ENCODE data around the gene SMC1A.

The SMC1A gene

GRCh38 chrX:53435997-53436396 is 13.5 kb upstream of the SMC1A start:
- ChIA-PET CTCF (interaction anchor here (0.6 to 5.4 kb wide), 18 partner anchors 10 to 264 kb away, joined by 3 to 87 read pairs (median 4); partner anchors contain the start of genes RIBC1 and SMC1A), POLR2A (interaction anchor here (1.0 to 3.6 kb wide), 3 partner anchors 9 to 119 kb away, joined by 3 to 29 read pairs (median 6); partner anchors contain the start of genes RIBC1 and SMC1A)
- H3K4me1 ChIP-seq (ENCODE audit: control insufficient read depth, insufficient read depth, low read length): peaks cover 3% of the 10 kb centered on the region; the same call in 1 of the 2 replicates

GRCh38 chrX:53433651-53434639 is 11.5 kb upstream of the SMC1A start, which contains the start of gene HSD17B10:
Gene HSD17B10 (minus strand): TSS chrX:53434370. CDS start chrX:53434345, 25 bp downstream.
- Histone ChIP-seq H3K27ac (ENCODE audit: extremely low read depth, low read depth, low read length) (peak within 1 kb of the TSS; percentile 38; the same call in 1 of the 2 replicates), H3K36me3 (ENCODE audit: control insufficient read depth in 2 of 2, insufficient read depth in 1 of 2, low read length in 2 of 2) (peaks cover 0 to 35% of the 10 kb centered on the region in 2 experiments; a peak in 2 of 3 replicates), H3K4me3 (ENCODE audit: low read depth, low read length) (peak within 1 kb of the TSS; percentile 63), H3K4me1 (ENCODE audit: control insufficient read depth, insufficient read depth, low read length) (no peaks in the 10 kb centered on the region), H3K9me3 (ENCODE audit: control insufficient read depth, insufficient read depth, low read depth, low read length) (no peaks in the 10 kb centered on the region)
- ChIA-PET CTCF (interaction anchor here (0.8 to 5.4 kb wide), 6 partner anchors 9 to 121 kb away, joined by 4 to 87 read pairs (median 12); partner anchors contain the start of genes RIBC1 and SMC1A), POLR2A (interaction anchor here (0.5 to 3.8 kb wide), 3 partner anchors 11 to 523 kb away, joined by 3 to 35 read pairs (median 3); partner anchors contain the start of genes RIBC1 and SMC1A)
- TF ChIP-seq GLIS1 (tag by site-specific recombination; IDR thresholded peaks at IDR 0.05): peak; percentile 63
- no peak for TF ChIP-seq ZNF521 (tag by site-specific recombination; IDR thresholded peaks at IDR 0.05)
- no peak for TF ChIP-seq ZNF707 (tag by site-specific recombination; IDR thresholded peaks at IDR 0.05)
- peak; percentile 74 for TF ChIP-seq ZXDB (tag by site-specific recombination; IDR thresholded peaks at IDR 0.05)
- TF ChIP-seq SP3 (tag by site-specific recombination; IDR thresholded peaks at IDR 0.05): peak; percentile 86
- no peak for TF ChIP-seq ZNF184 (tag by site-specific recombination; IDR thresholded peaks at IDR 0.05)
- 0 out of 2 replicates have a peak, but pooled peaks have one; percentile 14 for TF ChIP-seq SCRT2 (tag by site-specific recombination; IDR thresholded peaks at IDR 0.05)
- no peak for TF ChIP-seq TSHZ1 (tag by site-specific recombination; IDR thresholded peaks at IDR 0.05; ENCODE audit: borderline replicate concordance)
- TF ChIP-seq, protein P1, sequence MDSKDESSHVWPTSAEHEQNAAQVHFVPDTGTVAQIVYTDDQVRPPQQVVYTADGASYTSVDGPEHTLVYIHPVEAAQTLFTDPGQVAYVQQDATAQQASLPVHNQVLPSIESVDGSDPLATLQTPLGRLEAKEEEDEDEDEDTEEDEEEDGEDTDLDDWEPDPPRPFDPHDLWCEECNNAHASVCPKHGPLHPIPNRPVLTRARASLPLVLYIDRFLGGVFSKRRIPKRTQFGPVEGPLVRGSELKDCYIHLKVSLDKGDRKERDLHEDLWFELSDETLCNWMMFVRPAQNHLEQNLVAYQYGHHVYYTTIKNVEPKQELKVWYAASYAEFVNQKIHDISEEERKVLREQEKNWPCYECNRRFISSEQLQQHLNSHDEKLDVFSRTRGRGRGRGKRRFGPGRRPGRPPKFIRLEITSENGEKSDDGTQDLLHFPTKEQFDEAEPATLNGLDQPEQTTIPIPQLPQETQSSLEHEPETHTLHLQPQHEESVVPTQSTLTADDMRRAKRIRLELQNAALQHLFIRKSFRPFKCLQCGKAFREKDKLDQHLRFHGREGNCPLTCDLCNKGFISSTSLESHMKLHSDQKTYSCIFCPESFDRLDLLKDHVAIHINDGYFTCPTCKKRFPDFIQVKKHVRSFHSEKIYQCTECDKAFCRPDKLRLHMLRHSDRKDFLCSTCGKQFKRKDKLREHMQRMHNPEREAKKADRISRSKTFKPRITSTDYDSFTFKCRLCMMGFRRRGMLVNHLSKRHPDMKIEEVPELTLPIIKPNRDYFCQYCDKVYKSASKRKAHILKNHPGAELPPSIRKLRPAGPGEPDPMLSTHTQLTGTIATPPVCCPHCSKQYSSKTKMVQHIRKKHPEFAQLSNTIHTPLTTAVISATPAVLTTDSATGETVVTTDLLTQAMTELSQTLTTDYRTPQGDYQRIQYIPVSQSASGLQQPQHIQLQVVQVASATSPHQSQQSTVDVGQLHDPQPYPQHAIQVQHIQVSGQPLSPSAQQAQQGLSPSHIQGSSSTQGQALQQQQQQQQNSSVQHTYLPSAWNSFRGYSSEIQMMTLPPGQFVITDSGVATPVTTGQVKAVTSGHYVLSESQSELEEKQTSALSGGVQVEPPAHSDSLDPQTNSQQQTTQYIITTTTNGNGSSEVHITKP (tag by site-specific recombination; IDR thresholded peaks at IDR 0.05): peak; percentile 72
- TF ChIP-seq ZNF624 (tag by site-specific recombination; IDR thresholded peaks at IDR 0.05): no peak
- no peak for TF ChIP-seq ZFP37 (tag by site-specific recombination; IDR thresholded peaks at IDR 0.05)

More at GRCh38 chrX:53435997-53436396, 13.5 kb upstream of the SMC1A start:
- TF ChIP-seq ZNF660 (tag by site-specific recombination; IDR thresholded peaks at IDR 0.05) (peak; percentile 21; the same call in 1 of the 2 replicates), ZNF302 (tag by site-specific recombination; IDR thresholded peaks at IDR 0.05; ENCODE audit: low read depth) (no peak), ZNF37A (tag by site-specific recombination; IDR thresholded peaks at IDR 0.05) (no peak), ZNF624 (tag by site-specific recombination; IDR thresholded peaks at IDR 0.05) (no peak), ZSCAN5A (tag by site-specific recombination; IDR thresholded peaks at IDR 0.05) (no peak), ZFP3 (tag by site-specific recombination; IDR thresholded peaks at IDR 0.05; ENCODE audit: low read depth) (no peak), ZBTB17 (tag by site-specific recombination; IDR thresholded peaks at IDR 0.05) (peak; percentile 73), ZNF654 (tag by site-specific recombination; IDR thresholded peaks at IDR 0.05; ENCODE audit: low read depth) (peak; percentile 67)
- TF ChIP-seq, protein P2, sequence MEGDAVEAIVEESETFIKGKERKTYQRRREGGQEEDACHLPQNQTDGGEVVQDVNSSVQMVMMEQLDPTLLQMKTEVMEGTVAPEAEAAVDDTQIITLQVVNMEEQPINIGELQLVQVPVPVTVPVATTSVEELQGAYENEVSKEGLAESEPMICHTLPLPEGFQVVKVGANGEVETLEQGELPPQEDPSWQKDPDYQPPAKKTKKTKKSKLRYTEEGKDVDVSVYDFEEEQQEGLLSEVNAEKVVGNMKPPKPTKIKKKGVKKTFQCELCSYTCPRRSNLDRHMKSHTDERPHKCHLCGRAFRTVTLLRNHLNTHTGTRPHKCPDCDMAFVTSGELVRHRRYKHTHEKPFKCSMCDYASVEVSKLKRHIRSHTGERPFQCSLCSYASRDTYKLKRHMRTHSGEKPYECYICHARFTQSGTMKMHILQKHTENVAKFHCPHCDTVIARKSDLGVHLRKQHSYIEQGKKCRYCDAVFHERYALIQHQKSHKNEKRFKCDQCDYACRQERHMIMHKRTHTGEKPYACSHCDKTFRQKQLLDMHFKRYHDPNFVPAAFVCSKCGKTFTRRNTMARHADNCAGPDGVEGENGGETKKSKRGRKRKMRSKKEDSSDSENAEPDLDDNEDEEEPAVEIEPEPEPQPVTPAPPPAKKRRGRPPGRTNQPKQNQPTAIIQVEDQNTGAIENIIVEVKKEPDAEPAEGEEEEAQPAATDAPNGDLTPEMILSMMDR (tag by site-specific recombination; IDR thresholded peaks at IDR 0.05): peak; percentile 81
- TF ChIP-seq, protein P3, sequence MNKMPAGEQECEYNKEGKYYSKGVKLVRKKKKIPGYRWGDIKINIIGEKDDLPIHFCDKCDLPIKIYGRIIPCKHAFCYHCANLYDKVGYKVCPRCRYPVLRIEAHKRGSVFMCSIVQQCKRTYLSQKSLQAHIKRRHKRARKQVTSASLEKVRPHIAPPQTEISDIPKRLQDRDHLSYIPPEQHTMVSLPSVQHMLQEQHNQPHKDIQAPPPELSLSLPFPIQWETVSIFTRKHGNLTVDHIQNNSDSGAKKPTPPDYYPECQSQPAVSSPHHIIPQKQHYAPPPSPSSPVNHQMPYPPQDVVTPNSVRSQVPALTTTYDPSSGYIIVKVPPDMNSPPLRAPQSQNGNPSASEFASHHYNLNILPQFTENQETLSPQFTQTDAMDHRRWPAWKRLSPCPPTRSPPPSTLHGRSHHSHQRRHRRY (tag by site-specific recombination; IDR thresholded peaks at IDR 0.05): no peak
- H3K36me3 ChIP-seq (ENCODE audit: control insufficient read depth in 2 of 2, insufficient read depth in 1 of 2, low read length in 2 of 2): peaks cover 0 to 14% of the 10 kb centered on the region in 2 experiments; a peak in 2 of 3 replicates
- H3K27ac ChIP-seq (ENCODE audit: extremely low read depth, low read depth, low read length): no peak overlapping the region
- no peak overlapping the region for H3K4me3 ChIP-seq (ENCODE audit: low read depth, low read length)
- no peaks in the 10 kb centered on the region for H3K9me3 ChIP-seq (ENCODE audit: control insufficient read depth, insufficient read depth, low read depth, low read length)
